GM23338 (cell line): ENCODE data around the gene EPHA4.

Experiments
- CTCF ChIP-seq, 2 experiments: fragments of 200-600 bp in 1 of 2; sonication (generic) in 1 of 2; conservative IDR thresholded peaks; 2 replicates each; pipeline versions ENCODE4 v1.5.1 to v1.6.1; 2016 to 2017; ENCODE audit warnings: antibody characterized with exemption in 2 of 2, low read depth in 2 of 2, mild to moderate bottlenecking in 2 of 2, moderate library complexity in 1 of 2
- EZH2phosphoT487 ChIP-seq: fragments of 200-600 bp; sonication (generic); IDR thresholded peaks from one replicate; pipeline ENCODE4 v1.8.1; 2018; ENCODE audit warnings: antibody characterized with exemption; ENCODE audit not compliant: unreplicated experiment
- JUNB ChIP-seq: IDR thresholded peaks from one replicate; pipeline ENCODE4 v1.6.1; 2016; ENCODE audit warnings: antibody characterized with exemption; ENCODE audit not compliant: unreplicated experiment
- POLR2AphosphoS5 ChIP-seq: IDR thresholded peaks from 2 replicates; pipeline ENCODE4 v1.6.1; 2016; ENCODE audit warnings: antibody characterized with exemption, low read depth
- STAT1 ChIP-seq: IDR thresholded peaks from one replicate; pipeline ENCODE4 v1.6.1; 2016; ENCODE audit warnings: antibody characterized with exemption; ENCODE audit not compliant: unreplicated experiment

GRCh38 chr2:221431477-221431876 lies 140.6 kb downstream of the EPHA4 start:
- TF ChIP-seq CTCF (conservative IDR thresholded peaks at IDR 0.05; ENCODE audit: low read depth in 2 of 2) (no peak), STAT1 (no peak), JUNB (no peak), EZH2phosphoT487 (no peak), POLR2AphosphoS5 (no peak)
